B cell (primary cell): Measurements from ENCODE around the gene SLC35D2. TPM values are rescaled to one million over a fixed set of nuclear protein-coding genes. Genes with fewer than 3 reads are reported as not detected.
"Not testable (repeated sequence)": the region's sequence is repeated elsewhere in the genome, so short reads cannot be mapped to it uniquely, and the experiment has no call there.

Source experiments
- ATAC-seq: fragments of 200-7000 bp; cut with Tn5 transposase; one replicate; pipeline ENCODE4 v1.10.0; 2021; ENCODE audit warnings: low read depth, mild to moderate bottlenecking, moderate number of reproducible peaks, moderate library complexity
- CTCF ChIA-PET: fragments of 350-600 bp; sonication (Branson Sonifier 250); formaldehyde crosslinking; loops from one replicate; lab custom pipeline; 2021; ENCODE audit warnings: antibody characterized with exemption, inconsistent platforms; lab: Charles Lee
- POLR2A ChIA-PET: fragments of 350-600 bp; sonication (Branson Sonifier 250); formaldehyde crosslinking; loops from one replicate; lab custom pipeline; 2021; ENCODE audit warnings: antibody characterized with exemption; lab: Charles Lee
- DNase-seq: peaks from one replicate; pipeline ENCODE4 v3.0.0; 2013
- H2AFZ ChIP-seq: 2 replicates; pipeline ENCODE4 v1.6.1; 2012; ENCODE audit warnings: mild to moderate bottlenecking, low read depth, low read length; ENCODE audit not compliant: insufficient read depth, poor library complexity, severe bottlenecking
- H3K27ac ChIP-seq, 2 donors: 1 replicate in 1 of 2; 2 replicates in 1 of 2; pipeline ENCODE4 v1.5.1; 2012 to 2013; ENCODE audit warnings: low read length in 2 of 2, mild to moderate bottlenecking in 2 of 2, moderate library complexity in 1 of 2
- H3K27me3 ChIP-seq, 4 experiments: fragments of 200-600 bp in 1 of 4; sonication (generic) in 1 of 4; replicated peaks in 1 of 4; 1 replicate in 2 of 4; 2 replicates in 2 of 4; pipeline versions ENCODE4 v1.6.1 to v1.7.0; 2013 to 2016; ENCODE audit warnings: low read length in 3 of 4, mild to moderate bottlenecking in 2 of 4, mixed read lengths in 1 of 4, moderate library complexity in 1 of 4; ENCODE audit not compliant: insufficient read depth in 4 of 4, control insufficient read depth in 3 of 4; ENCODE audit errors: control extremely low read depth in 1 of 4
- H3K36me3 ChIP-seq, 2 experiments: replicated peaks in 1 of 2; 1 replicate in 1 of 2; 2 replicates in 1 of 2; pipeline versions ENCODE4 v1.6.1 to v1.7.1; 2013; ENCODE audit warnings: low read length in 1 of 2; ENCODE audit not compliant: insufficient read depth in 2 of 2, control insufficient read depth in 1 of 2; ENCODE audit errors: control extremely low read depth in 1 of 2, extremely low read depth in 1 of 2
- H3K4me1 ChIP-seq, 2 donors: fragments of 200-600 bp in 1 of 2; sonication (generic) in 1 of 2; 1 replicate in 1 of 2; 2 replicates in 1 of 2; pipeline versions ENCODE4 v1.5.1 to v1.6.1; 2013 to 2017; ENCODE audit warnings: low read length in 2 of 2; ENCODE audit not compliant: control insufficient read depth in 2 of 2, insufficient read depth in 2 of 2
- H3K4me2 ChIP-seq: replicated peaks from 2 replicates; pipeline ENCODE3; 2012; ENCODE audit warnings: mild to moderate bottlenecking, low read depth, low read length; ENCODE audit not compliant: poor library complexity, severe bottlenecking
- H3K4me3 ChIP-seq, 5 experiments: fragments of 200-600 bp in 1 of 5; sonication (generic) in 1 of 5; 1 replicate in 3 of 5; 2 replicates in 2 of 5; pipeline versions ENCODE4 v1.5.1 to v1.7.0; 2011 to 2016; ENCODE audit warnings: low read length in 4 of 5, mild to moderate bottlenecking in 4 of 5, low read depth in 2 of 5, control low read depth in 1 of 5, moderate library complexity in 1 of 5; ENCODE audit not compliant: insufficient read depth in 1 of 5; ENCODE audit errors: control extremely low read depth in 1 of 5, extremely low read depth in 1 of 5
- H3K79me2 ChIP-seq: fragments of 200-600 bp; sonication (generic); one replicate; pipeline ENCODE4 v1.6.0; 2016; ENCODE audit warnings: low read length; ENCODE audit not compliant: control insufficient read depth, insufficient read depth
- H3K9ac ChIP-seq: fragments of 200-600 bp; sonication (generic); 2 replicates; pipeline ENCODE4 v1.6.1; 2017; ENCODE audit warnings: mild to moderate bottlenecking, low read length, moderate library complexity
- H3K9me3 ChIP-seq, 3 donors: one replicate each; pipeline versions ENCODE4 v1.6.1 to v1.7.1; 2013; ENCODE audit warnings: low read length in 2 of 3; ENCODE audit not compliant: control insufficient read depth in 2 of 3, insufficient read depth in 1 of 3; ENCODE audit errors: control extremely low read depth in 1 of 3
- H4K20me1 ChIP-seq: 2 replicates; pipeline ENCODE4 v1.6.0; 2012; ENCODE audit warnings: mild to moderate bottlenecking, low read length; ENCODE audit not compliant: insufficient read depth, control insufficient read depth, poor library complexity, severe bottlenecking
- H3K27ac Mint-ChIP-seq: one replicate; pipeline ENCODE4 v1.8.0; 2021; ENCODE audit warnings: mixed read lengths
- H3K27me3 Mint-ChIP-seq: one replicate; pipeline ENCODE4 v1.8.0; 2021; ENCODE audit warnings: mixed read lengths
- H3K4me1 Mint-ChIP-seq: one replicate; pipeline ENCODE4 v1.8.0; 2021; ENCODE audit warnings: mixed read lengths
- H3K4me3 Mint-ChIP-seq: one replicate; pipeline ENCODE4 v1.8.0; 2021; ENCODE audit warnings: mixed read lengths
- H3K9me3 Mint-ChIP-seq: one replicate; pipeline ENCODE4 v1.8.0; 2022; ENCODE audit warnings: mixed read lengths; ENCODE audit not compliant: insufficient read depth
- EZH2 ChIP-seq: IDR thresholded peaks from 2 replicates; pipeline ENCODE4 v1.6.1; 2012; ENCODE audit warnings: borderline replicate concordance, low read depth, mild to moderate bottlenecking, moderate library complexity, low read length; ENCODE audit not compliant: insufficient read depth, poor library complexity, severe bottlenecking
- WGBS: methylation state at CpG from one replicate; pipeline ENCODE4 v1.1.5; 2013; ENCODE audit warnings: missing lambda C conversion rate; ENCODE audit not compliant: insufficient coverage; 5-methylcytosine and 5-hydroxymethylcytosine counted together
- intact Hi-C: fragments of 100-400 bp; cut with micrococcal nuclease; formaldehyde crosslinking; loops from one replicate; pipeline ENCODE4 v1.10.0; 2022
- polyA plus RNA-seq: library from polyadenylated mRNA; depleted of rRNA; stranded (reverse); fragments of >200 nt; gene quantifications from 2 replicates; pipeline ENCODE4 v1.2.3, GENCODE V29; 2012
- total RNA-seq, 2 donors: library from RNA; stranded (reverse); fragments of 120-200 nt in 1 of 2; gene quantifications; 1 replicate in 1 of 2; 2 replicates in 1 of 2; pipeline versions ENCODE4 v1.2.3 to v1.2.4, GENCODE V29; 2013 to 2022
- TF ChIP-seq, protein P1 (sequence below): fragments of 200-600 bp; IDR thresholded peaks from one replicate; pipeline ENCODE4 v1.8.0; 2022; ENCODE audit warnings: antibody characterized with exemption, mild to moderate bottlenecking

The SLC35D2 gene
- total and polyA plus RNA-seq, 2 donors (not counting 1 experiment from before 2014, with no cell fraction given) = 5.1 to 13.6 TPM

DNA sequence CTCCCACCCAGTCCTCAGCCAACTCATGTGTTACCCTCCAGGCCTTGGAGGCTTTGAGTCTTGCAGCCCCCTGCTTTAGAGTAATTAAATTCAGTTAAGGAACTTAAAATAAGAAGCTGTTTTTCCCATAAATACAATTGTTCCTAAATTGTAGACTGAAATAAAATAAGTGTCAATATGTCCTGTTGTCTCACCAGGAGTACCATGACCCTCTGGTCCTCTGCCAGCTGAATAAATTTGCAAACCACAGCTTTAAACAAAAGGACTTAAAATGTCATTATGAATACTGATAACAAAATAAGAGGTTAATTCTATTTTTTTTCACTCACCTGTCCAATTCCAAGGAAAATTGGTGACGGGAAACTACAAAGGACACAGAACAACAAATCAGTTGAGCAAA is 15.6 kb downstream of the SLC35D2 start:
- Histone ChIP-seq H3K79me2 (no peaks in the 10 kb centered on the region), H3K27ac (no peak overlapping the region), H3K4me1 (no peaks in the 10 kb centered on the region), H3K27me3 (no peaks in the 10 kb centered on the region), H3K9ac (no peak overlapping the region), H3K4me2 (no peak overlapping the region), H3K4me3 (no peak overlapping the region), H4K20me1 (no peaks in the 10 kb centered on the region), H3K36me3 (no peaks in the 10 kb centered on the region), H3K9me3 (no peaks in the 10 kb centered on the region), H2AFZ (no peak overlapping the region)
- no peak overlapping the region for H3K4me3 Mint-ChIP-seq
- H3K4me1 Mint-ChIP-seq = no peaks in the 10 kb centered on the region
- CTCF ChIA-PET = interaction anchor here (0.7 kb wide), 1 partner anchor 17 kb away, joined by 3 read pairs; no protein-coding TSS in a partner anchor
- no peak for ATAC-seq
- TF ChIP-seq EZH2 = no peak
- TF ChIP-seq, protein P1, sequence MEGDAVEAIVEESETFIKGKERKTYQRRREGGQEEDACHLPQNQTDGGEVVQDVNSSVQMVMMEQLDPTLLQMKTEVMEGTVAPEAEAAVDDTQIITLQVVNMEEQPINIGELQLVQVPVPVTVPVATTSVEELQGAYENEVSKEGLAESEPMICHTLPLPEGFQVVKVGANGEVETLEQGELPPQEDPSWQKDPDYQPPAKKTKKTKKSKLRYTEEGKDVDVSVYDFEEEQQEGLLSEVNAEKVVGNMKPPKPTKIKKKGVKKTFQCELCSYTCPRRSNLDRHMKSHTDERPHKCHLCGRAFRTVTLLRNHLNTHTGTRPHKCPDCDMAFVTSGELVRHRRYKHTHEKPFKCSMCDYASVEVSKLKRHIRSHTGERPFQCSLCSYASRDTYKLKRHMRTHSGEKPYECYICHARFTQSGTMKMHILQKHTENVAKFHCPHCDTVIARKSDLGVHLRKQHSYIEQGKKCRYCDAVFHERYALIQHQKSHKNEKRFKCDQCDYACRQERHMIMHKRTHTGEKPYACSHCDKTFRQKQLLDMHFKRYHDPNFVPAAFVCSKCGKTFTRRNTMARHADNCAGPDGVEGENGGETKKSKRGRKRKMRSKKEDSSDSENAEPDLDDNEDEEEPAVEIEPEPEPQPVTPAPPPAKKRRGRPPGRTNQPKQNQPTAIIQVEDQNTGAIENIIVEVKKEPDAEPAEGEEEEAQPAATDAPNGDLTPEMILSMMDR = no peak
- no peak overlapping the region for H3K27ac Mint-ChIP-seq
- intact Hi-C loops = no loop called here
- H3K9me3 Mint-ChIP-seq = no peaks in the 10 kb centered on the region
- H3K27me3 Mint-ChIP-seq = no peaks in the 10 kb centered on the region
- POLR2A ChIA-PET = no interaction called here
- DNase-seq = no peak
- WGBS = no CpG with 5 or more reads among the region's 1 CpG

DNA sequence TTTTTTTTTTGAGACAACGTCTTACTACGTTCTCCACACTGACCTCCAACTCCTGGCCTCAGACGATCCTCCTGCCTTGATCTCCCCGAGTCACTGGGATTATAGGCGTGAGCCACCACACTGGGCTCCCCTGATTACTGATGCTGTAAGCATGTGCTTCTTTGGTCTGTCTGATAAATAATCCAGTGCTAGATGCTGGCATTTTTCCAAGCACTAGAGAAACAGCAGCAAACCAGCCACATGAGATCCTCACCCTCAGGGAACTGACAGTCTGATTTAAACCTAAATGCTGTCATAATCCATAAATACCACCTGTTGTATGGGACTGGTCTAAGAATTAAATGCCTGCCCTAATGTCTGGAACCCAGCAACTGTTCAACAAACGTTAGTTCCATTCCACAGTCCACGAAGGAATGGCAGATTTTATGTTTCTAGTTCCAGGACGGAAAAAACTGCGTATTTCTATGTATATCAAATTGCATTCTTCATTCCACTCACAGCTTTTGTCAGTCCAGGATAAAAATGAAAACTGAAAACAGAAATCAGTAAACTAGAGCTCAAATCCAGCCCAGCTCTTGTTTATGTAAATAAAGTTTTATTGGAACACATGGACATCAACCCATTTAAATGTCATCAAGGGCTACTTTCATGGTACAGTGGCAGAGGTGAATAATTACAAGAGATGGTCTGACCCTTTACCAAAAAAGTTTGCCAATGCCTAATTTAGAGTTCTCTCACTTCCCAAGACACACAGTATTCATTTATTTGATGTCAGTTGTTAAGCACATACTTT is 20.1 kb downstream of the SLC35D2 start:
- POLR2A ChIA-PET = no interaction called here
- no peak overlapping the region for H3K4me2 ChIP-seq
- no peak for TF ChIP-seq EZH2
- TF ChIP-seq, protein P1 = no peak
- intact Hi-C loops = no loop called here
- ATAC-seq (no peak), DNase-seq (no peak)
- H3K4me3 ChIP-seq = no peak overlapping the region
- no peak overlapping the region for H3K27ac ChIP-seq
- Mint-ChIP-seq H3K4me1 (no peaks in the 10 kb centered on the region), H3K4me3 (no peak overlapping the region), H3K27me3 (no peaks in the 10 kb centered on the region), H3K9me3 (no peaks in the 10 kb centered on the region), H3K27ac (no peak overlapping the region)
- H3K9me3 ChIP-seq = no peaks in the 10 kb centered on the region
- 98% methylated on average over 7 of the region's 9 CpGs for WGBS
- CTCF ChIA-PET = interaction anchor here (0.6 to 0.7 kb wide), 2 partner anchors 19 to 32 kb away, joined by 3 to 5 read pairs; no protein-coding TSS in a partner anchor
- no peaks in the 10 kb centered on the region for H3K79me2 ChIP-seq
- no peak overlapping the region for H3K9ac ChIP-seq
- H4K20me1 ChIP-seq = no peaks in the 10 kb centered on the region
- no peaks in the 10 kb centered on the region for H3K27me3 ChIP-seq
- no peaks in the 10 kb centered on the region for H3K36me3 ChIP-seq
- H3K4me1 ChIP-seq = no peaks in the 10 kb centered on the region
- H2AFZ ChIP-seq = no peak overlapping the region

DNA sequence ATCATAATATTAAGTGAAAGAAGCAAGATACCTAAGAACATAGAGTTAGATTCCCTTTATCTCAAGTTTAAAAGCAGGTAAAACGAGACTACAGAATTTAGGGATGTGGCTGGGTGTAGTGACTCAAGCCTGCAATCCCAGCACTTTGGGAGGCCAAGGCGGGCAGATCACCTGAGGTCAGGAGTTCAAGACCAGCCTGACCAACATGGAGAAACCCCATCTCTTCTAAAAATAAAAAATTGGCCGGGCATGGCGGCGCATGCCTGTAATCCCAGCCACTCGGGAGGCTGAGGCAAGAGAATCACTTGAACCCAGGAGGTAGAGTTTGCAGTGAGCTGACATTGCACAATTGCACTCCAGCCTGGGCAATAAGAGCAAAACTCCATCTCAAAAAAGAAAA is 21.4 kb downstream of the SLC35D2 start:
- CTCF ChIA-PET = not testable (repeated sequence)

More for the DNA sequence above, 21.4 kb downstream of the SLC35D2 start:
- WGBS = 98% methylated on average over 5 of the region's 6 CpGs
- H3K27ac Mint-ChIP-seq, H4K20me1 ChIP-seq, H3K4me2 ChIP-seq, H2AFZ ChIP-seq, H3K36me3 ChIP-seq, H3K27me3 Mint-ChIP-seq, H3K9me3 Mint-ChIP-seq, intact Hi-C loops, H3K9ac ChIP-seq, H3K27me3 ChIP-seq, H3K4me1 ChIP-seq, H3K4me3 Mint-ChIP-seq, H3K9me3 ChIP-seq, H3K4me3 ChIP-seq, H3K79me2 ChIP-seq, H3K27ac ChIP-seq, DNase-seq, H3K4me1 Mint-ChIP-seq, ATAC-seq: not testable (repeated sequence)
- POLR2A ChIA-PET = interaction anchor here (0.7 kb wide), 1 partner anchor 74 kb away, joined by 3 read pairs; no protein-coding TSS in a partner anchor
